Chondrocyte (in vitro differentiated cells): ENCODE results near the gene C14orf93. TPM values are rescaled to one million over a fixed set of nuclear protein-coding genes. Genes with fewer than 3 reads are reported as not detected.

Experiments used
- DNase-seq: peaks from one replicate; pipeline ENCODE4 v3.0.0; 2021; ENCODE audit warnings: mixed read lengths, low spot score
- H3K27ac Mint-ChIP-seq: one replicate; pipeline ENCODE4 v1.8.0; 2021; ENCODE audit warnings: mild to moderate bottlenecking, moderate library complexity, mixed read lengths; ENCODE audit not compliant: unreplicated experiment
- H3K27me3 Mint-ChIP-seq: 2 replicates; pipeline ENCODE4 v1.8.0; 2021; ENCODE audit warnings: low read depth, mixed read lengths
- H3K36me3 Mint-ChIP-seq: 2 replicates; pipeline ENCODE4 v1.8.0; 2021; ENCODE audit warnings: low read depth, mixed read lengths
- H3K4me1 Mint-ChIP-seq: 2 replicates; pipeline ENCODE4 v1.8.0; 2021; ENCODE audit warnings: low read depth, mild to moderate bottlenecking, mixed read lengths
- H3K4me3 Mint-ChIP-seq: one replicate; pipeline ENCODE4 v1.8.0; 2021; ENCODE audit warnings: mild to moderate bottlenecking, moderate library complexity, mixed read lengths; ENCODE audit not compliant: unreplicated experiment
- H3K9me3 Mint-ChIP-seq: 2 replicates; pipeline ENCODE4 v1.8.0; 2021; ENCODE audit warnings: low read depth, mixed read lengths
- total RNA-seq: library from RNA; stranded (reverse); gene quantifications from 3 replicates; pipeline ENCODE4 v1.2.1, GENCODE V29; 2021
- TF ChIP-seq, protein P1 (sequence below): fragments of 200-600 bp; sonication (generic); IDR thresholded peaks from 2 replicates; pipeline ENCODE4 v1.5.0; 2021; ENCODE audit warnings: antibody characterized with exemption, mild to moderate bottlenecking, moderate library complexity

The C14orf93 gene
- total RNA-seq, 1 donor from 2014 or later, result 6.0 TPM

DNA sequence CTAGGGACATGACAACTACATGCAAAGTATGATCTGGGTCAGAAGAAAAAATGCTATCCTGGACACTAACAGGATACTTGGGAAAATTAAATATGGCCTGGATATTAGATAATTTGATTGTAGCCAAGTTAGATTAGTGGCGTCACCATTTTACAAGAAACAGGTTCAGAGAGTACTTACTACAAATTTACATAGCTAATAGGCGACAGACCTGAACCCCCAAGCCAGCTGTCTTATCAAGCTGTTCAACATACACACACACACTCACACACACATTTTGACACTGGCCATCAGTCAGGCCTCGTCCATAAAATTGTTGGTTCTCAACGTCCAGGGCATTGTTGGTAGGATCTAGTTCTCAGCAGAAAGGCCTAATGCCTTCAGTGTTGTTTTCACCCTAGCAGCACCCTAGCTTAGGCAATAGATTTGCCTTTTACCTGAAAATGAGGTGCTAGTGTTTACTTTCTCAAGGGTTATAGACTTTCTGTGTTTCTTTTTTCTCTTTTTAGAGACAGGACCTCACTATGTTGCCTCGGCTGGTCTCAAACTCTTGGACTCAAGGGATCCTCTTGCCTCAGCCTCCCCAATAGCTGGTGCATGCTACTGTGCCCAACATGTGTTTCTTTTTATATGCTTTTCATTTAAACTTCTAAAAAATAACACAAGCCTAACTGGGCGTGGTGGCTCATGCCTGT is 3.3 kb upstream of the C14orf93 start:
- Mint-ChIP-seq H3K9me3 (no peaks in the 10 kb centered on the region), H3K27me3 (no peaks in the 10 kb centered on the region), H3K27ac (no peak overlapping the region), H3K4me3 (no peak overlapping the region), H3K4me1 (peaks cover 23% of the 10 kb centered on the region), H3K36me3 (peaks cover 2% of the 10 kb centered on the region)
- TF ChIP-seq, protein P1, sequence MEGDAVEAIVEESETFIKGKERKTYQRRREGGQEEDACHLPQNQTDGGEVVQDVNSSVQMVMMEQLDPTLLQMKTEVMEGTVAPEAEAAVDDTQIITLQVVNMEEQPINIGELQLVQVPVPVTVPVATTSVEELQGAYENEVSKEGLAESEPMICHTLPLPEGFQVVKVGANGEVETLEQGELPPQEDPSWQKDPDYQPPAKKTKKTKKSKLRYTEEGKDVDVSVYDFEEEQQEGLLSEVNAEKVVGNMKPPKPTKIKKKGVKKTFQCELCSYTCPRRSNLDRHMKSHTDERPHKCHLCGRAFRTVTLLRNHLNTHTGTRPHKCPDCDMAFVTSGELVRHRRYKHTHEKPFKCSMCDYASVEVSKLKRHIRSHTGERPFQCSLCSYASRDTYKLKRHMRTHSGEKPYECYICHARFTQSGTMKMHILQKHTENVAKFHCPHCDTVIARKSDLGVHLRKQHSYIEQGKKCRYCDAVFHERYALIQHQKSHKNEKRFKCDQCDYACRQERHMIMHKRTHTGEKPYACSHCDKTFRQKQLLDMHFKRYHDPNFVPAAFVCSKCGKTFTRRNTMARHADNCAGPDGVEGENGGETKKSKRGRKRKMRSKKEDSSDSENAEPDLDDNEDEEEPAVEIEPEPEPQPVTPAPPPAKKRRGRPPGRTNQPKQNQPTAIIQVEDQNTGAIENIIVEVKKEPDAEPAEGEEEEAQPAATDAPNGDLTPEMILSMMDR, result no peak
- DNase-seq, result no peak

DNA sequence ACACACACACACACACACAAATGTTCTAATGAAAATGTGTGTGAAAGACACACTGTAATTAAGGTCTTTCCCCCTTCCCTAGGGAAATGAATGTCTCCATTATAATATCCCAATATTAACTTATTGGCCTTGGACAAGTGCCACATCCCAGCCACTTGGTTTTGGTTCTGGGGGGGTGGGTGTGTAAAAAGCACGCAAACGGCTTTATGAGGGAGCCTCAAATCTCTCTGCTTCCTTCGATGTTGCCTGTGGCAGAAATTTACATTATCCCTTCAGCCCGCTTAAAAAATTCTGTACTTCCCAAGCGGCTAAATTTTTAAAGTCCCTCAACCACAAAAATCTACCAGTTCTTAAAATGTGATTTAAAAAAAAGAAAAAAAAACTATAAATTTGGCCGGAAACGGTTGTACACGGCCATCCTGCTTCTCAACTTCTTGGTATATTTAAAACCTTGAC is 432 bp downstream of the C14orf93 start:
- Mint-ChIP-seq H3K4me1 (peaks cover 50% of the 10 kb centered on the region), H3K27me3 (no peaks in the 10 kb centered on the region), H3K9me3 (no peaks in the 10 kb centered on the region), H3K36me3 (no peaks in the 10 kb centered on the region), H3K27ac (peak overlapping the region; percentile 94), H3K4me3 (peak overlapping the region; percentile 83)
- TF ChIP-seq, protein P1, result no peak
- no peak for DNase-seq

DNA sequence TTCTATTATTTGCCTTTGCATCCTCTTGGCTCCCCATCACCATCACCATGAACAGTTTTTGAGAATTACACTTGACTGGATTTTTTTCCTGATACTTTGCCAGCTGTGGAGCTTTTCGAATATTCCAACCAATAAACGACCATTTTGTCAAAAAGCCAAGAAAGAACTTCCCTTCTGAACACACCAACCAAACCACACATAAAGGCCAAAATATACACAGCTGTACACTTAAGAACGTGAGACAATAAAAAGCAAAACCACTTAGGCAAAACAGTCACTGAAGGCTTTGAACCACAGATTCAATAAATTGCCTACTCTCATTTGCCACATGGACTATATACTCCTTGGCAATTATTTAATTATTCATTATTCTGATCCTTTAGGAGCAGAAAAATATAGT is 1.1 kb downstream of the C14orf93 start:
- TF ChIP-seq, protein P1, result no peak
- H3K9me3 Mint-ChIP-seq, result no peaks in the 10 kb centered on the region
- no peak overlapping the region for H3K4me3 Mint-ChIP-seq
- H3K27me3 Mint-ChIP-seq, result no peaks in the 10 kb centered on the region
- H3K27ac Mint-ChIP-seq, result peak overlapping the region; percentile 10
- DNase-seq, result no peak
- H3K4me1 Mint-ChIP-seq, result peaks cover 50% of the 10 kb centered on the region
- no peaks in the 10 kb centered on the region for H3K36me3 Mint-ChIP-seq

- Mint-ChIP-seq H3K4me1 (peaks cover 50% of the 10 kb centered on the region), H3K27me3 (no peaks in the 10 kb centered on the region), H3K4me3 (peak overlapping the region; percentile 74), H3K36me3 (no peaks in the 10 kb centered on the region), H3K9me3 (no peaks in the 10 kb centered on the region), H3K27ac (peak overlapping the region; percentile 90)
- peak; percentile 97 for DNase-seq
- TF ChIP-seq, protein P1, result peak; percentile 74
Observed at GRCh38 chr14:23006544-23007419, 3.2 kb downstream of the C14orf93 start.

GRCh38 chr14:23006188-23006534 is 3.8 kb downstream of the C14orf93 start:
- Mint-ChIP-seq H3K4me3 (peak overlapping the region; percentile 74), H3K27ac (peak overlapping the region; percentile 90), H3K36me3 (no peaks in the 10 kb centered on the region), H3K9me3 (no peaks in the 10 kb centered on the region), H3K27me3 (no peaks in the 10 kb centered on the region), H3K4me1 (peaks cover 47% of the 10 kb centered on the region)
- DNase-seq, result no peak
- TF ChIP-seq, protein P1, result no peak
